Esophagus (tissue), 2 donors: ENCODE measurements around the gene RGS7. TPM values are rescaled to one million over a fixed set of nuclear protein-coding genes. Genes with fewer than 3 reads are reported as not detected.

Source experiments
- H3K27ac ChIP-seq, 2 donors: one replicate each; pipeline ENCODE4 v1.5.1; 2013; ENCODE audit warnings: low read depth in 2 of 2, mild to moderate bottlenecking in 2 of 2, inconsistent platforms in 1 of 2, low read length in 1 of 2, moderate library complexity in 1 of 2
- H3K27me3 ChIP-seq, 2 donors: one replicate each; pipeline ENCODE4 v1.6.1; 2013; ENCODE audit warnings: low read length in 2 of 2, control low read depth in 1 of 2, mild to moderate bottlenecking in 1 of 2; ENCODE audit not compliant: insufficient read depth in 2 of 2, control insufficient read depth in 1 of 2
- H3K36me3 ChIP-seq, 2 donors: one replicate each; pipeline ENCODE4 v1.6.1; 2013; ENCODE audit warnings: low read length in 1 of 2; ENCODE audit not compliant: control insufficient read depth in 2 of 2, insufficient read depth in 2 of 2
- H3K4me1 ChIP-seq, 2 donors: one replicate each; pipeline ENCODE4 v1.6.1; 2013; ENCODE audit warnings: low read length in 1 of 2; ENCODE audit not compliant: control insufficient read depth in 2 of 2, insufficient read depth in 2 of 2
- H3K4me3 ChIP-seq, 2 donors: one replicate each; pipeline ENCODE4 v1.5.1; 2013; ENCODE audit warnings: low read length in 2 of 2, mild to moderate bottlenecking in 2 of 2, low read depth in 1 of 2, moderate library complexity in 1 of 2
- H3K9me3 ChIP-seq, 2 donors: one replicate each; pipeline ENCODE4 v1.6.1; 2013; ENCODE audit warnings: mild to moderate bottlenecking in 2 of 2, low read depth in 1 of 2, low read length in 1 of 2, moderate library complexity in 1 of 2; ENCODE audit not compliant: control insufficient read depth in 2 of 2, insufficient read depth in 1 of 2
- WGBS, 2 donors: extraction: QIAGEN DNeasy Blood & Tissue Kit; methylation state at CpG; one replicate each; pipeline ENCODE4 v1.1.7; 2013; 5-methylcytosine and 5-hydroxymethylcytosine counted together
- polyA plus RNA-seq, 2 donors: library from polyadenylated mRNA; stranded (reverse); fragments of 200-250 nt; gene quantifications; one replicate each; pipeline ENCODE4 v1.2.3, GENCODE V29; 2013
- donor health status: healthy with polysubstance abuse.
- donor health status: Bipolar disorder and iron deficiency.

RGS7 gene
- polyA plus RNA-seq, 2 donors: 0.02 TPM; not detected in 1

DNA sequence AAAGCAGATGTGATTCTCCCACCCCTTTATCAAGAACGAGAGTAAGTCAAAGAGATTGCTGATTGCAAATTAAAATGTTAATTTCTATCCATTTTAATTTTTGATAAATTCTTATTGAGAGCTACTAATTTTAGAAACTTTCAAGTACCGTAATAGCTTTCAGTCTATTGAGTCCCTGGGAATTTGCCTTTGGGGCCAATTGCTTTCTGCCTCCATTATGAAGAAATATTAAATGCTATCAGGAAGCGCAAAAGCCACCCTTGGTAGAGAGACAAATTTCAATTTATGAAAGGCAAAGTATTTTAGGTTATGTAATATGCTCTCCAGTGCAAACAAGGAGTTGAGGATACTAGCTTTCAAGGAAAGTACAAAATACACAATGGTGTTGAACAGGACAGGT lies 332.2 kb downstream of the RGS7 start:
- Histone ChIP-seq H3K4me1 (no peaks in the 10 kb centered on the region), H3K4me3 (no peak overlapping the region), H3K9me3 (peaks cover 0 to 5% of the 10 kb centered on the region in 2 donors), H3K36me3 (no peaks in the 10 kb centered on the region), H3K27me3 (no peaks in the 10 kb centered on the region), H3K27ac (no peak overlapping the region)
- WGBS, 2 donors: 13 to 57% methylated on average over 3 of the region's 3 CpGs

DNA sequence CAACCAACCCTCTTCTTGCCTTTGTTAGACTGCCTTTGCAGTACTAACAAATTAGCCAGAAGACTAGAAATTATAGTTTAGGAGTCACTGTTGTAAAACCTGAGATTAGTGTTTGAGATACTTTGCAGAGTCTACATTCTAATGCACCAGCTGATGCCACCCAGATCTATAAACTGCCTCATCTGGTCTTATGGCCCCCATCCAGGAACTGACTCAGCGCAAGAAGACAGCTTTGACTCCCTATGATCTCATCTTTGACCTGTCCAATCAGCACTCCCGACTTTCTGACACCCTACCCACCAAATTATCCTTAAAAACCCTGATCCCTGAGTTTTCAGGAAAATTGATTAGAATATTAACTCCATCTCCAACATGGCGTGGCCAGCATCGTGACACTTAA lies 334.6 kb downstream of the RGS7 start:
- Histone ChIP-seq H3K27me3 (no peaks in the 10 kb centered on the region), H3K36me3 (no peaks in the 10 kb centered on the region), H3K4me3 (no peak overlapping the region), H3K9me3 (no peaks in the 10 kb centered on the region), H3K27ac (no peak overlapping the region), H3K4me1 (no peaks in the 10 kb centered on the region)
- WGBS, 2 donors: 80 to 81% methylated on average over 4 of the region's 4 CpGs

DNA sequence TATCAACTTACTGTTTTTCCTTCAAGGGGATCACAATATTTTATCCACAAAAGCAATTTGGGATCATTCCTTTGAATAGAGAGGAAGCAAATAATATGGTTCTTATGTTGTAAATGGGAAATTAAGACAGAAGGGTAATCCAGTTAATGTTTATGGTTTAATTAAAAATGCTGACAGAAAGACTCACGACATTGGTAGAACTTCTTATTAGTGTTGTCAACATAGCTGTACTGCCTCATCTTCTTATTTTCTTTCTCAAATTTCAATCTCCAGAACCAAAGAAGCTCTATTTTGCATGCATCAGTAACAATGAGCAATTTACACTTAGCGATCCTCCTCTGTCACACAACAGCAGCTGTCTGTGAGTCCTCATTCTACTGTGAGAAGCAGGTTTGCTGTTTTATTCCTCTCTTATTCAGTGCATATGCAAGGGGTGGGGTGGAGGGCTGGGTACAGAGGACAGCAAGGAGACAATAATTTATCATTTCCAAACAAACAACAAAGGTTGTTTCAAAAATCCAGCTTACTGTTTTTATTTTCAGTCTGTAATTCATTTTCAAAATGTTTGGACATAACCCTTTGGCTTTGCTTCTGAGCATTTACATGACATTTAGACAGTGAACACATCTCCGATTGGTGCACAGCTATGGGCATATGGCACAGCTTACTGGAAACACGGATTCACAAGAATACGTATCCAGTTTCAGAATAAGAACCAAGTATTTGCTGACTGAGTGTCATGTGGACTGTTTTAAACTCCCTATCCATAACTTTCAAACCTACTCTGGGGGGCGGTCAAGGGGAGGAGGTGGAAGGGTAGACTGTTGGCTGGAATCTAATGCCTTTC lies 335.9 kb downstream of the RGS7 start:
- Histone ChIP-seq H3K9me3 (no peaks in the 10 kb centered on the region), H3K4me3 (no peak overlapping the region), H3K36me3 (no peaks in the 10 kb centered on the region), H3K4me1 (no peaks in the 10 kb centered on the region), H3K27me3 (no peaks in the 10 kb centered on the region), H3K27ac (no peak overlapping the region)
- 74 to 76% methylated on average over 6 of the region's 6 CpGs for WGBS, 2 donors

DNA sequence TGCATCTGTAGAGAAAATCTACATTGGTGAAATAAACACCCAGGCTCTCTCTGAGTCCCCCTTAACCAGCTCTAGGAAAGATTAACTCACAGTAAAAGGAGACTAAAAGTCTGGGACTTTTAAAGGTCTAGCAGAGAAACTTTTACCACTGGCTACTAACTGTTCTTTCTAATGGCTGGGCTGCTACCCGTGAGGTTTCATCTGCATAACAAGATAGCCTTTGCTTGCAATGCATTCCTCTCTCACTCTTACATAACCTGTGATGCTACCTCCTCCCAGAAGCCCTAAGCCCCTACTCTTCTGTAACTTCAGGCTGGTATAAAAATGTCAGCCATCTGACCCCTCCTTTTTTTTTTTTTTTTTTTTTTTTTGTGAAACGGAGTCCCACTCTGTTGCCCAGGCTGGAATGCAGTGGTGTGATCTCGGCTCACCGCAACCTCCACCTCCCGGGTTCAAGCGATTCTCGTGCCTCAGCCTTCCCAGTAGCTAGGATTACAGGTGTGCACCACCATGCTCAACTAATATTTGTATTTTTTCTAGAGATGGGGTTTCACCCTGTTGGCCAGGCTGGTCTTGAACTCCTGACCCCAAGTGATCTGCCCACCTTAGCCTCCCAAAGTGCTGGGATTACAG lies 344.2 kb downstream of the RGS7 start:
- no peaks in the 10 kb centered on the region for H3K4me1 ChIP-seq
- peaks cover 0 to 4% of the 10 kb centered on the region in 2 donors for H3K9me3 ChIP-seq
- no peaks in the 10 kb centered on the region for H3K27me3 ChIP-seq
- WGBS, 2 donors: 78 to 88% methylated on average over 7 of the region's 7 CpGs
- no peak overlapping the region for H3K27ac ChIP-seq
- no peaks in the 10 kb centered on the region for H3K36me3 ChIP-seq
- no peak overlapping the region for H3K4me3 ChIP-seq

DNA sequence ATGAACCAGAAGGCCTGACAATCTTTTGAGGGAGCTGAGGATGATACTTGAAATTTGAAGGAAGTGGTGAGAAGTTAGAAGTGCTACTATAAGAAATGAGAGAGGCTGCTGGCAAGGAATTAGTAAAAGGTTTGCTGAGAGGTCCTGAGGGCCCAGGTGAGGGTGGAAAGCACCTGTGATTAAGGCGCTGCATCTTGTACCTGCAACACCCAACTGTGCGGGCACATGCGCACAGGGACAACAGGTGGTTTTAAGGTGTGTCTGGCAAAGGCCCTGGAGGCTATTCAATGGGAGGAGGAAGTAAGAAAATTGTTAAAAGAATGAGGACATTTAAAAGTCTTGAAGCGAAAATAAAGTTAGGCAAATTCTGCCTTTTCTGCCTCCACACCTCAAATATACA lies 349.3 kb downstream of the RGS7 start:
- H3K4me3 ChIP-seq: no peak overlapping the region
- H3K9me3 ChIP-seq: peaks cover 0 to 7% of the 10 kb centered on the region in 2 donors
- H3K27me3 ChIP-seq: no peaks in the 10 kb centered on the region
- 71 to 77% methylated on average over 4 of the region's 4 CpGs for WGBS, 2 donors
- no peaks in the 10 kb centered on the region for H3K4me1 ChIP-seq
- no peak overlapping the region for H3K27ac ChIP-seq
- no peaks in the 10 kb centered on the region for H3K36me3 ChIP-seq

DNA sequence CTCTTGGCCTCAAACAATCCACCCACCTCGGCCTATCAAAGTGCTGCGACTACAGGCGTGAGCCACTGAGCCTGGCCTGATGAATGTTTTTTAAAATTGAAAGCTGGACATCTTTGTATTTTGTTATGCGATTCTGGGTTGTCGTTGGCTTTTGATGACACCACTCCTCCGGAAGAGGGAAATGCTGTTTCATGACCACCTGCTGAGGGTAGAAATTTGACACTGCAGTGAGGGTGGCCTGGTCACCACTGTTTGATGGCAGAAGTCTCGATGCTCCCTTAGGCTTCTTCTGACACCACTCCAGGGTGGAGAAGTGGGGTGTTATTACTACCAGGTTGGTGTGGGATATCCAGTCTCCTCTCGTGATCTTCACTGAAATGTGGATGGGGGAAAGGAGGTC lies 357.2 kb downstream of the RGS7 start:
- H3K4me3 ChIP-seq: no peak overlapping the region
- no peaks in the 10 kb centered on the region for H3K4me1 ChIP-seq
- no peaks in the 10 kb centered on the region for H3K27me3 ChIP-seq
- no peak overlapping the region for H3K27ac ChIP-seq
- H3K36me3 ChIP-seq: no peaks in the 10 kb centered on the region
- WGBS, 2 donors: 80 to 84% methylated on average over 8 of the region's 8 CpGs
- H3K9me3 ChIP-seq: peaks cover 5 to 6% of the 10 kb centered on the region in 2 donors

DNA sequence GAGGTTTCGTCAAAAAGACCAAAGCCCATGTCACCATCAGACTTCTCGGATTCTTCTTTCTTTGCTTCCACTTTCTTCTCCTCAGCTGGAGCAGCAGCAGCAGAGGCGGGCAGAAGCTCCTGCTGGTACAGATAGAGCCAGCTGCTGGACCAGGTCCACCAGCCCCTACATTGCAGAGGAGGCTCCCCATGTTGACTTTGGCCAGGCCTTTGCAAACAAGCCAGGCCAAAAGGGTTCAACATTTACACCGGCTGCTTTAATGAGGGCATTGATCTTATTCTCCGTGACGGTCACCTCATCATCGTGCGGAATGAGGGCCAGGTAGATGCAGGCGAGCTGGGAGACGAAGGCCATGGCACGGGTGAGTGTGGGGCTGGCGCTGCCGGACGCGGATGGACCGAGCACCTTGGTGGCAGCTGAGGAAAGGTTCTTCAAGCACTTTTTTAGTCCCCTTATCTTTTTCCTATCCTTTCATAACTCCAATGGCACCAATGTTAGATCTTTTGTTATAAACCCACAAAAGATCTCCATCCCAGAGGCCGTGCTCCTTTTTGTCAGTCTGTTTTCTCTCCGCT lies 358.5 kb downstream of the RGS7 start:
- no peak overlapping the region for H3K27ac ChIP-seq

DNA sequence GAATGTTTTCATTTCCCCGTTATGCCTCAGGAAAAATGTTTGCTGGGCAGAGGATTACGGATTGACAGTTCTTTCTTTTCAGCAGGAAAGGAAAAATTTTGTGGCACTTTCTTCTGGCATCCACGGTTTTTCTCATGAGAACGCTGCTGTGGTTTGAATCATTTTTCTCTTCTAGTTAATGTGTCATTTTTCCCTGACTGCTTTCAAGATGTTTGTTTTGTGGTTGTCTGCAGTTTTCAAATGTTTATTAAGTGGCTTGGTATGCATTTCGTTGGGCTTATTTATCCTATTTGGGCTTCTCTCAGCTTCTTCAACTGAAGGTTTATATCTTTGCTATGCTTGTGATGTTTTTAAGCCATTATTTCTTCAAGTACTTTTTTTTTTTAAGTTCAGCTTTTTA lies 359.0 kb downstream of the RGS7 start:
- Histone ChIP-seq H3K36me3 (no peaks in the 10 kb centered on the region), H3K9me3 (peaks cover 2 to 6% of the 10 kb centered on the region in 2 donors), H3K4me1 (no peaks in the 10 kb centered on the region), H3K27ac (no peak overlapping the region), H3K4me3 (no peak overlapping the region), H3K27me3 (no peaks in the 10 kb centered on the region)
- 32 to 38% methylated on average over 5 of the region's 5 CpGs for WGBS, 2 donors

More for the DNA sequence above, 358.5 kb downstream of the RGS7 start:
- Histone ChIP-seq H3K36me3 (no peaks in the 10 kb centered on the region), H3K9me3 (peaks cover 2 to 6% of the 10 kb centered on the region in 2 donors), H3K4me3 (no peak overlapping the region), H3K4me1 (no peaks in the 10 kb centered on the region), H3K27me3 (no peaks in the 10 kb centered on the region)
- 81 to 82% methylated on average over 18 of the region's 18 CpGs for WGBS, 2 donors

DNA sequence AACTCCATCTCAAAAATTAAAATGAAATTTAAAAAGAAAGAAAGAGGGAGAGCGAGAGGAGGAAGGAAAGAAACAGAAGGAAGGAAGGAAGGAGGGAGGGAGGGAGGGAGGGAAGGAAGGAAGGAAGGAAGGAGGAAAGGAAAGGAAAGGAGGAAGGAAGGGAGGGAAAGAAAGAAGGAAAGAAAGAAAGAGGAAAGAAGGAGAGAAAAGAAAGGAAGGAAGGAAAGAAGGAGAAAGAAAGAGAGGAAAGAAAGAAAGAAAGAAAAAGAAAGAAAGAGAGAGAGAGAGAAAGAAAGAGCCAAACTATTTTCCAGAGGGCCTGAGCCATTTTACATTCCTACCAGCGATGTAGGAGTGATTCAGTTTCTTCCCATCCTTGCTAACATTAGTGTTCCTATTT lies 364.0 kb downstream of the RGS7 start:
- no peaks in the 10 kb centered on the region for H3K36me3 ChIP-seq
- no peak overlapping the region for H3K27ac ChIP-seq
- H3K27me3 ChIP-seq: no peaks in the 10 kb centered on the region
- H3K9me3 ChIP-seq: no peaks in the 10 kb centered on the region
- 76 to 94% methylated on average over 2 of the region's 2 CpGs for WGBS, 2 donors
- no peak overlapping the region for H3K4me3 ChIP-seq
- no peaks in the 10 kb centered on the region for H3K4me1 ChIP-seq
